Ishikawa (cell line): Measurements from ENCODE around the gene PACRGL.

ENCODE experiments used
- CEBPB ChIP-seq: IDR thresholded peaks from 2 replicates; pipeline ENCODE4 v1.6.1; 2012
- CREB1 ChIP-seq: IDR thresholded peaks from 2 replicates; pipeline ENCODE4 v1.6.1; 2012; ENCODE audit warnings: low read depth
- EGR1 ChIP-seq: IDR thresholded peaks from 2 replicates; pipeline ENCODE4 v1.6.1; 2012
- EP300 ChIP-seq: IDR thresholded peaks from 2 replicates; pipeline ENCODE4 v1.6.1; 2012; ENCODE audit warnings: borderline replicate concordance
- FOXM1 ChIP-seq: IDR thresholded peaks from 2 replicates; pipeline ENCODE4 v1.6.1; 2012; ENCODE audit warnings: low read depth, borderline replicate concordance
- NFIC ChIP-seq: IDR thresholded peaks from 2 replicates; pipeline ENCODE4 v1.6.1; 2012
- RAD21 ChIP-seq: IDR thresholded peaks from 2 replicates; pipeline ENCODE4 v1.6.1; 2012; ENCODE audit warnings: low read depth
- TAF1 ChIP-seq: IDR thresholded peaks from 2 replicates; pipeline ENCODE4 v1.6.1; 2012; ENCODE audit warnings: low read depth, mild to moderate bottlenecking
- TCF12 ChIP-seq: IDR thresholded peaks from 2 replicates; pipeline ENCODE4 v1.6.1; 2012; ENCODE audit warnings: low read depth
- TEAD4 ChIP-seq: IDR thresholded peaks from 2 replicates; pipeline ENCODE4 v1.6.1; 2012
- YY1 ChIP-seq: IDR thresholded peaks from 2 replicates; pipeline ENCODE4 v1.6.1; 2012; ENCODE audit warnings: low read depth
- ZBTB7A ChIP-seq: IDR thresholded peaks from 2 replicates; pipeline ENCODE4 v1.6.1; 2012; ENCODE audit warnings: low read depth
- TF ChIP-seq, protein P1 (sequence below): IDR thresholded peaks from 2 replicates; pipeline ENCODE4 v1.6.1; 2012; ENCODE audit warnings: low read depth, mild to moderate bottlenecking
- TF ChIP-seq, protein P2 (sequence below): IDR thresholded peaks from 2 replicates; pipeline ENCODE4 v1.6.1; 2012
- TF ChIP-seq, protein P3 (sequence below): IDR thresholded peaks from 2 replicates; pipeline ENCODE4 v1.6.1; 2012

Gene PACRGL

DNA sequence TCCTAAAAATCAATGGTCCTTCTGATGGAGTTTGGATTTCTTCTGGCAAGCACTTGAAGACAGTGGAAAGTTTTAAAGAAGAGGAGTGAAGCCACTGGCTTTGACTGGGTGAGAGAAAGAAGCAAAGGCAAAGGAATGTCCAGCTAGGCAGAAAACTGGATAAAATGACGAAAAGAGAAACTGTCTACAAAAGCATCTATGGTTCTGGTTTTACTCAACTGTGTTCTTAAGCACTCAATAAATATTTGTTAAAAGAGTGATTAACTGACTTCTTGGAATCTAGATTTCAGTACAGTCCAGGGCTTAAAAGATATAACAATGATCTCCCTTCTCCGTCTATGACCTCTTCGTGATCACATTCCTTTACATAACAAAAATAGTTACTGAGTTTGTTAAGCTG lies 52.4 kb downstream of the PACRGL start:
- no peak for TF ChIP-seq YY1
- no peak for TF ChIP-seq EGR1
- no peak for TF ChIP-seq TAF1
- TF ChIP-seq CEBPB, result no peak
- TF ChIP-seq, protein P1, sequence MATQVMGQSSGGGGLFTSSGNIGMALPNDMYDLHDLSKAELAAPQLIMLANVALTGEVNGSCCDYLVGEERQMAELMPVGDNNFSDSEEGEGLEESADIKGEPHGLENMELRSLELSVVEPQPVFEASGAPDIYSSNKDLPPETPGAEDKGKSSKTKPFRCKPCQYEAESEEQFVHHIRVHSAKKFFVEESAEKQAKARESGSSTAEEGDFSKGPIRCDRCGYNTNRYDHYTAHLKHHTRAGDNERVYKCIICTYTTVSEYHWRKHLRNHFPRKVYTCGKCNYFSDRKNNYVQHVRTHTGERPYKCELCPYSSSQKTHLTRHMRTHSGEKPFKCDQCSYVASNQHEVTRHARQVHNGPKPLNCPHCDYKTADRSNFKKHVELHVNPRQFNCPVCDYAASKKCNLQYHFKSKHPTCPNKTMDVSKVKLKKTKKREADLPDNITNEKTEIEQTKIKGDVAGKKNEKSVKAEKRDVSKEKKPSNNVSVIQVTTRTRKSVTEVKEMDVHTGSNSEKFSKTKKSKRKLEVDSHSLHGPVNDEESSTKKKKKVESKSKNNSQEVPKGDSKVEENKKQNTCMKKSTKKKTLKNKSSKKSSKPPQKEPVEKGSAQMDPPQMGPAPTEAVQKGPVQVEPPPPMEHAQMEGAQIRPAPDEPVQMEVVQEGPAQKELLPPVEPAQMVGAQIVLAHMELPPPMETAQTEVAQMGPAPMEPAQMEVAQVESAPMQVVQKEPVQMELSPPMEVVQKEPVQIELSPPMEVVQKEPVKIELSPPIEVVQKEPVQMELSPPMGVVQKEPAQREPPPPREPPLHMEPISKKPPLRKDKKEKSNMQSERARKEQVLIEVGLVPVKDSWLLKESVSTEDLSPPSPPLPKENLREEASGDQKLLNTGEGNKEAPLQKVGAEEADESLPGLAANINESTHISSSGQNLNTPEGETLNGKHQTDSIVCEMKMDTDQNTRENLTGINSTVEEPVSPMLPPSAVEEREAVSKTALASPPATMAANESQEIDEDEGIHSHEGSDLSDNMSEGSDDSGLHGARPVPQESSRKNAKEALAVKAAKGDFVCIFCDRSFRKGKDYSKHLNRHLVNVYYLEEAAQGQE, result no peak
- TF ChIP-seq EP300, result no peak
- TF ChIP-seq CREB1, result no peak
- TF ChIP-seq RAD21, result no peak
- TF ChIP-seq NFIC, result no peak

DNA sequence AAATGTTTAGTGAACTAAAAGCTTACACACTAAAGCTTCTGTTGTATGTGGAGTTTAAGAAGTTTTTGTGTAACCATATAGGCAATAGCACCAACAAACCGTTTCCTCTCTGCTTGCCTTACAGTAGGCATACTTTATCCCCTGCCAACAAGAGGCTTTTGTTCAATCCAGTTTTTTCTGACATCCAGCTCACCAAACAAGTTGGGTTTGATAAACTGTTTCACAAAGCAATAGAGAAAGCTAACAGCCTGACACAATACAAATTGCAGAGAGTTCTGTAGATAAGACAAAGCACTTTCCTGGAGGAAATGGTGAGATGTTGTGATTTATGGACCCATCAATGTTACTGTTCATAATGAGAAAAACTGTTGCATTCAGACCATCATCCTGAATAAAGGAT lies 53.8 kb downstream of the PACRGL start:
- TF ChIP-seq RAD21, result no peak
- no peak for TF ChIP-seq TEAD4
- TF ChIP-seq, protein P1, result no peak
- TF ChIP-seq, protein P2, sequence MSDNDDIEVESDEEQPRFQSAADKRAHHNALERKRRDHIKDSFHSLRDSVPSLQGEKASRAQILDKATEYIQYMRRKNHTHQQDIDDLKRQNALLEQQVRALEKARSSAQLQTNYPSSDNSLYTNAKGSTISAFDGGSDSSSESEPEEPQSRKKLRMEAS, result no peak
- no peak for TF ChIP-seq NFIC
- no peak for TF ChIP-seq FOXM1
- no peak for TF ChIP-seq TAF1
- TF ChIP-seq TCF12, result no peak

DNA sequence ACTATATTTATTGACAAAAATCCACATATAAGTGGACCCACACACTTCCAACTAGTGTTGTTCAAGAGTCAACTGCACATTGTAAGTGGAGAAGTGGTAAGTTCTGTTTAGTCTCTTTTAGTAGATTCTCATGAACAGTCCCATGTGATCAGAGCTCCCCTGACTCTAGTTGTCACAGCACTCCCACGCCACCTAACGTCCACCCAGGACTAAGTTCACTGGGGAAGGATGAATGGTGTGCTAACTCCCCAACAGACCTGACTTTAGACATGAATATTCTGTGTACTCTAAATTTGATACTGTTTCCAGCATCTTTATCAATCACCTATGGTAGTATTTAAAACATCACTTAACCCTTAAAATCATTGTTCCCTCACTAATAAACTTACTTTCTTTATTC lies 59.8 kb downstream of the PACRGL start:
- no peak for TF ChIP-seq TCF12

DNA sequence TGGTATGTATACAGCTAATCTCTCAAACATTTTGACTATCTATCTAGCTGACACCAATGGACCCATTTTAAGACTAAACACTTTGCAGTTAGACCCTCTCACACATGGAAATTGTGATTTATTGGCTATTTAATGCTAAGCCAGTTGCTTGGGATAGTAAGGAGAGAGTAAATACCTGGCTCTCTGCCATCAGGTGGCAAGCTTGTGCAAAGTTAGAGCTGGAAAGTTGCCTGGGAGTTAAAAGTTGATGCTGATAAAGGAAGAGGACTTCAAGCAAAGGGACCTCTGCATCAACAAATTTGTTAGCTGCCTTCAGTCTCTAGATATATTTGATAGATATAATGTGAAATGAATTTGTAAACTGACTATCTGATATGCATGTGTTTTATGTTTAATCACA lies 61.1 kb downstream of the PACRGL start:
- TF ChIP-seq CEBPB (no peak), NFIC (no peak), EGR1 (no peak), RAD21 (no peak), TAF1 (no peak), YY1 (no peak), TCF12 (no peak), TEAD4 (no peak), FOXM1 (no peak), CREB1 (no peak), EP300 (no peak), ZBTB7A (no peak)
- TF ChIP-seq, protein P3, sequence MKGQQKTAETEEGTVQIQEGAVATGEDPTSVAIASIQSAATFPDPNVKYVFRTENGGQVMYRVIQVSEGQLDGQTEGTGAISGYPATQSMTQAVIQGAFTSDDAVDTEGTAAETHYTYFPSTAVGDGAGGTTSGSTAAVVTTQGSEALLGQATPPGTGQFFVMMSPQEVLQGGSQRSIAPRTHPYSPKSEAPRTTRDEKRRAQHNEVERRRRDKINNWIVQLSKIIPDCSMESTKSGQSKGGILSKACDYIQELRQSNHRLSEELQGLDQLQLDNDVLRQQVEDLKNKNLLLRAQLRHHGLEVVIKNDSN, result no peak
- TF ChIP-seq, protein P2, result no peak
- TF ChIP-seq, protein P1, result no peak

DNA sequence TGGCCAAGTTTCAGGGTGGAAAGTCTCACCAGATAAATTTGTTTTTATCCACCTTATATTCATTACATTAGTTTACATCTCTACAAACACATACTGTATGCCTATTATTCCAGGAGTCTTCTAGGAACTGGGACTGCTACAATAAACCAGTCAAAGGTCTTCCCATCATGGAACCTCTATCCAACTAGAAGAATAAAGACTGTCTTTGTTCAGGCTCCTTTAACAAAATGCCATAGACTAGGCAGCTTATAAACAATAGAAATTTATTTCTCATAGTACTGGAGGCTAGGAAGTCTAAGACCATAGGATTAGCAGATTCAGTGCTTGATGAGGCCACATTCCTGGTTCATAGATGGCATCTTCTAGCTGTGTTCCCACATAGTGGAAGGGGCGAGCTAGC lies 61.6 kb downstream of the PACRGL start:
- no peak for TF ChIP-seq RAD21

DNA sequence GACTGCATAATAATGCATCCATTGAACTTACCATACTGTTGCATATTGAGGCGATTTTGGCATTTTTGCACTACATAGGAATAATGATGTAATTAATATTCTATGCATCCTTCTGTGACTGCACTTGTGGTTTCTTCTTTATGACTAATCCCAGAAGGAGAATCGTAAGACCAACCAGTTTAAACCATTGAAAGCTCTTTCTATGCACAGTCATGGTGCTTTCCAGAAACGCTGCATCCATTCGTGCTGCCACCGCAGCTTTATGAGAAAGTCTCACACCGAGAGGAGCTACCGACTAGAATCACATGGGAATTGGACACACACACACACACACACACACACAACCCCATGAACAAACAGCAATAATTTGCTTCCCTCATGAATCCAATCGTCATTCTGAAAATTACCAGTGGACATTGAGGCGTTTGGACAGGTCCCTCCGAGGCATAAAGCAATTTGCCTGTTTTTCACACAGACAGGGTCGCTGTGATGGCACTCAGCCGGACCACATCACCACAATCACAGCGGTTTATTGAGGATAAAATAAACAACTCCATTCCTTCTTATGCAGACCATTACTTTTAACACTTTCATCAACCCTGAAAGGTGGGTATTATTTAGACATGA lies 64.2 kb downstream of the PACRGL start:
- TF ChIP-seq RAD21, result no peak
- no peak for TF ChIP-seq CEBPB
- TF ChIP-seq FOXM1, result no peak
- TF ChIP-seq NFIC, result no peak
- no peak for TF ChIP-seq CREB1
- TF ChIP-seq, protein P3, result no peak
- TF ChIP-seq, protein P2, result no peak
- no peak for TF ChIP-seq TAF1
- TF ChIP-seq, protein P1, result no peak
- no peak for TF ChIP-seq EP300
- TF ChIP-seq EGR1, result no peak
- no peak for TF ChIP-seq TCF12
- TF ChIP-seq TEAD4, result no peak
